Thyroid gland (tissue), 4 donors: ENCODE results near the gene VWA5B2.

Experiments
- POLR2A ChIP-seq, 2 donors: fragments of 450-650 bp; IDR thresholded peaks; one replicate each; pipeline ENCODE4 v1.6.1; 2017; ENCODE audit warnings: antibody characterized with exemption in 2 of 2, mild to moderate bottlenecking in 2 of 2, moderate library complexity in 1 of 2
- TF ChIP-seq, protein P1 (sequence below), 6 experiments: fragments of 200-600 bp in 3 of 6; fragments of 450-650 bp in 3 of 6; sonication (generic) in 3 of 6; IDR thresholded peaks; one replicate each; pipeline ENCODE4 v1.5.1; 2016 to 2019; ENCODE audit warnings: antibody characterized with exemption in 6 of 6, mild to moderate bottlenecking in 2 of 6, inconsistent platforms in 1 of 6, moderate library complexity in 1 of 6

DNA sequence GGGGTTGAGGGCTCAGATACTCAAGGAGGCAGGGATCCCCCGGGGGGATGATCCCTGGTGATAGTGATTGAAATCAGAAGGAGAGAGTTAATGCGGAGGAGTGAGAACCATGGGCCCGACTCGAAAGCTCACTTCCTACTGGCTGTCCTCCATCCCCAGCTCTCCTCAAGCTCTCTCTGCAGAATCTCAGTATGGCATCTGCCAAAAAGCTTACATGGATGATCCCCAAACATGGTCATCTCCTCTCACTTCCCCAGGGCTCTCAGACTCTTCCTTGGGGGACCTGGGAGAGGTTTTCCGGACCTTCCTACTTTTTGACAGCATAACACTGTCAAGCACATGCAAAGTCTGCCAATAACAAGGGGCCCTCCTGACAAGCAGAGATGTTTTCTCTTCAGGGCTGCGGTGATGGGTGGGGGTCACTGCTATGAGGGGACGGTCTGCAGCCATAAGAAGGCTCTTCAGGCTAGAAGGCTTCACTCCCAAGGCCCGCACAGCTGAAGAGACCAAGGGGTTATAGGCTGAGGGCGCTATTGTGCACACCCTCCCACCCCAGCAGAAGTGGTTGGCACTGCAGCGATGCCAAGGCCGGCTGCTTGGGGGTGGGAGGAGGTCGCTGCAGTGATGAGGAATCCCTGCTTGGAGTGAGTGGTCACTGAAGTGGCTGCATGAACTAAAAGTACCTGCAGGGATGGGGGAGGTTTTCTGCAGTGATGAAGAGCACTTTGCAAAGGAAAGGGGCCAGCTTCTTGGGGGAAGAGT, 828 bp upstream of the VWA5B2 start:
- TF ChIP-seq, protein P1, sequence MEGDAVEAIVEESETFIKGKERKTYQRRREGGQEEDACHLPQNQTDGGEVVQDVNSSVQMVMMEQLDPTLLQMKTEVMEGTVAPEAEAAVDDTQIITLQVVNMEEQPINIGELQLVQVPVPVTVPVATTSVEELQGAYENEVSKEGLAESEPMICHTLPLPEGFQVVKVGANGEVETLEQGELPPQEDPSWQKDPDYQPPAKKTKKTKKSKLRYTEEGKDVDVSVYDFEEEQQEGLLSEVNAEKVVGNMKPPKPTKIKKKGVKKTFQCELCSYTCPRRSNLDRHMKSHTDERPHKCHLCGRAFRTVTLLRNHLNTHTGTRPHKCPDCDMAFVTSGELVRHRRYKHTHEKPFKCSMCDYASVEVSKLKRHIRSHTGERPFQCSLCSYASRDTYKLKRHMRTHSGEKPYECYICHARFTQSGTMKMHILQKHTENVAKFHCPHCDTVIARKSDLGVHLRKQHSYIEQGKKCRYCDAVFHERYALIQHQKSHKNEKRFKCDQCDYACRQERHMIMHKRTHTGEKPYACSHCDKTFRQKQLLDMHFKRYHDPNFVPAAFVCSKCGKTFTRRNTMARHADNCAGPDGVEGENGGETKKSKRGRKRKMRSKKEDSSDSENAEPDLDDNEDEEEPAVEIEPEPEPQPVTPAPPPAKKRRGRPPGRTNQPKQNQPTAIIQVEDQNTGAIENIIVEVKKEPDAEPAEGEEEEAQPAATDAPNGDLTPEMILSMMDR (IDR thresholded peaks at IDR 0.05) = no peak
- TF ChIP-seq POLR2A (IDR thresholded peaks at IDR 0.05) = no peak
